Measurements from ENCODE around the gene NTM.

NTM gene

DNA sequence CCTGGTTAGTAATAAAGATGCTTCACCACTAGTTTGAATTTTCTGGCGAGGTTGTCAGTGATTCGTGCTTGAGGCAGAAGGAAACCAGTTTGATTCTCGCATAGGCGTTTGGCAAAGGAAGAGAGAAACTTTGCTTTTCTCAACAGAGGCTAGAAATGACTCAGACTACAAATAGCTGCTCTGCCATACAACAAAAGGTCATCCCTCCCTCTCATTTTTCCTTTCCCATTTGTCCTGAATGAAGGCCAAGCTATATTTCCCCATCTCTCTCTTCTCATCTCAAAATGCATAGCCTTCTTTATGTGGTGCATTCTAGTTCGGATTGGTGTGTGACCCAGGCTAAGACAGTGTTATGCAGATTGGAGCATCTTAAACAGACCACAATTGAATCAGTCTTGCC lies 741.4 kb downstream of the NTM start:
- H3K4me3 ChIP-seq (ENCODE audit: low read depth, low read length), result peak overlapping the region; percentile 18; the same call in 1 of the 2 replicates
- TF ChIP-seq, protein P1, sequence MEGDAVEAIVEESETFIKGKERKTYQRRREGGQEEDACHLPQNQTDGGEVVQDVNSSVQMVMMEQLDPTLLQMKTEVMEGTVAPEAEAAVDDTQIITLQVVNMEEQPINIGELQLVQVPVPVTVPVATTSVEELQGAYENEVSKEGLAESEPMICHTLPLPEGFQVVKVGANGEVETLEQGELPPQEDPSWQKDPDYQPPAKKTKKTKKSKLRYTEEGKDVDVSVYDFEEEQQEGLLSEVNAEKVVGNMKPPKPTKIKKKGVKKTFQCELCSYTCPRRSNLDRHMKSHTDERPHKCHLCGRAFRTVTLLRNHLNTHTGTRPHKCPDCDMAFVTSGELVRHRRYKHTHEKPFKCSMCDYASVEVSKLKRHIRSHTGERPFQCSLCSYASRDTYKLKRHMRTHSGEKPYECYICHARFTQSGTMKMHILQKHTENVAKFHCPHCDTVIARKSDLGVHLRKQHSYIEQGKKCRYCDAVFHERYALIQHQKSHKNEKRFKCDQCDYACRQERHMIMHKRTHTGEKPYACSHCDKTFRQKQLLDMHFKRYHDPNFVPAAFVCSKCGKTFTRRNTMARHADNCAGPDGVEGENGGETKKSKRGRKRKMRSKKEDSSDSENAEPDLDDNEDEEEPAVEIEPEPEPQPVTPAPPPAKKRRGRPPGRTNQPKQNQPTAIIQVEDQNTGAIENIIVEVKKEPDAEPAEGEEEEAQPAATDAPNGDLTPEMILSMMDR (IDR thresholded peaks at IDR 0.05; ENCODE audit: low read depth, low read length), result no peak

DNA sequence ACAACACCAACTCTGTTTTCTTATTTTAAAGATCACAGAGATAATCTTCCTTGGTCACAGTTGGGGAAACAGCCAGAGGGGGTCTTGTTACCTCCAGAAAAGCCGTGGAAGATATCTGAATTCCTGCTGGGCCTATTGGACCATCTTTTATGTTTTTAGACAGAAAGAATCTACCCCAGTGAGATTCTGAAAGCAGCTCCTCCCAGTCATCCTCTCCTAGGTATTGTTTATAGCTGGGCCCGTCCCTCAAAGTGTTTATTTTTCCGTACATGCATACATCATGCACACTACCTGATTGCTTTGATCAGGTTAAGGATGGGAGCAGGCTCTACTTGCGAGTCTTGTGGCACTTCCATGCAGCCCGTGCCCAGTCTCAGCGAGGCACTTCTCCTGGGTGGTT lies 742.4 kb downstream of the NTM start:
- TF ChIP-seq, protein P1 (IDR thresholded peaks at IDR 0.05; ENCODE audit: low read depth, low read length), result no peak
- no peak overlapping the region for H3K4me3 ChIP-seq (ENCODE audit: low read depth, low read length)

DNA sequence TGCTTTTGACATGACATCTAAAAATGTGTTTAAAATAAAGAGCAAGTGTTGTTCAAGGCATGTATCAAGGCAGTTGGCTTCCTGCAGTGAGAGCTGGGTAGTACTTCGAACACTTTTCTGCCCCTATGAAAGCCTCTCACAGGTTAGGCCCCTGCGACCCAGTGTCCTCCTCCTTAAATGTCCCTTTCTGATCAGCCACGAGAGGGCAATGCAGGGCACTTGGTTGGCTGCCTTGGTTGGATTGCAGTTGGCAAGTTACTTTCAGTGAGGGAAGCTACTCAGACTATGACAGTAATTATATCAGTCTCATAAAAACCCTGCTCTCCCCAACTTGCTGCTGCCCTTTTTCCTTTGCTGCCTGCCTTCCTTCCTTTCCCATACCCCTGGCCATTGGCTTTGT lies 743.8 kb downstream of the NTM start:
- no peak overlapping the region for H3K4me3 ChIP-seq (ENCODE audit: low read depth, low read length)
- TF ChIP-seq, protein P1 (IDR thresholded peaks at IDR 0.05; ENCODE audit: low read depth, low read length), result peak; percentile 20; the same call in 1 of the 2 replicates

DNA sequence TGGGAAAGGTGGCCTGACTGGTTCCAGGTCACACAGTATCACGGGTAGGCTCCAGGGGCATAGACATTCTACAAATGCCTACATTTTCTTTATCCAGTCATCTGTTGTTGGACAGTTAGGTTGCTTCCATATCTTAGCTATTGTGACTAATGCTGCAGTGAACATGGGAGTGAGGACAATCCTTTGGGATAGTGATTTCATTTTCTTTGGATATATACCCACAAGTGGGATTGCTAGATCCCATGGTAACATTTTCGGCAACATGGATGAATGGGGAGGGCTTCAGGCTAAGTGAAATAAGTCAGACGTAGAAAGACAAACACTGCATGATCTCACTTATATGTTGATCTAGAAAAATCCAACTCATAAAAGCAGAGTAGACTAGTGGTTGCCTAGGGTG lies 744.3 kb downstream of the NTM start:
- no peak overlapping the region for H3K4me3 ChIP-seq (ENCODE audit: low read depth, low read length)
- TF ChIP-seq, protein P1 (IDR thresholded peaks at IDR 0.05; ENCODE audit: low read depth, low read length), result no peak

DNA sequence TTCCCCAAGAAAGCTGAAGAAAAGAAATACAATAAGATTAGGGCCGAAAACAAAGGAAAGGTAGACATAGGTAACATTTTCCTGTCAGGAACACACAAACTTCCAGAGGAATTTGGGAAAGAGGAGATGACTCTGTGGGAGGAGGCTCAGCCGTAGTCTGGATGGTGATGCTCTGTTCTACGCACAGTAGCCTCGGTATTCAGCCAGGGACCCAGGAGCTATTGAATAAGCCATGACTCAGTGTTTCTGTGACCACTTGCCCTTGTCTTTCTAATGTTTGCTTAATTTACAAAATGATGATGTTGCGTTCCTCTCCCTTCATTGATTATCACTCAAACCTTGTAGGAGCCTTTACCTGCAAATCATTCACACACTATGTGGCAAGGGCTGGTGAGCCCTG lies 745.0 kb downstream of the NTM start:
- TF ChIP-seq, protein P1 (IDR thresholded peaks at IDR 0.05; ENCODE audit: low read depth, low read length), result no peak
- no peak overlapping the region for H3K4me3 ChIP-seq (ENCODE audit: low read depth, low read length)

DNA sequence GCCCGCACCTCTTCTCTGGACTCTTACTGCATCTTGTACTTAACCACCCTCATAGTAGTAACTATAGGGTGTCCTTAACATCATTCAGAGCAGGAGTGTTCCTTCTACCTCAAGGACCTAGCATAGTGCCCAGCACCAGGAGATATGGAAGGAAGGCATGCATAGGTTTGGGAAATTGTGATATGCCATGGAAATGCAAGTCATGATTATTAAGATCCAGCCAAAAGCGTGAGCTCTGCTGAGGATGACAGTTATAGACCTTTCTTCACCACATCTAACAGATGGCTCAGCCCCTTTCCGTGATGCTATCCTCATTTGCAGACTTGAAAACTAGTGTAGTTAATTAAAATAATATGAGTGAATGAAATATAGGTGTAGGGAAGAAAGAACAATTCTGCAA lies 746.1 kb downstream of the NTM start:
- TF ChIP-seq, protein P1 (IDR thresholded peaks at IDR 0.05; ENCODE audit: low read depth, low read length), result no peak
- no peak overlapping the region for H3K4me3 ChIP-seq (ENCODE audit: low read depth, low read length)

DNA sequence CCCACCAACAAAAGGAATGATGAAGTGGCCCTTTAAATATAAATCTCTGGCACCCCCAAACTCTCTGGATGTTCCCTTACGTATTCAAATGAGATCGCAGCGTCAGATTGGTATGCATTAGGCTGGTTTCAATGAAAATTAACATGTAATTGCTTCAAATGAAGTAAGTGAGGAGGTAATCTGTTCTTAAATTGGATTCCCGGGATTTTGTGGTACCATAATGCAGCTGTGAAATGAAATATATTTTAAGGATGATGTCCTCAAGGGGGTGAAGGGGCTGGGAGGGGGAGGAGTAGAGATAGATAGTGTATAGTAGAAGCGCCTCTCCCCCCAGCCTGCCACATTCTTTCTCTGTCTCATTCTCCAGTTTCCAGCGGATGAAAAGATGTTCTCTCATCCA lies 748.2 kb downstream of the NTM start:
- no peak overlapping the region for H3K4me3 ChIP-seq (ENCODE audit: low read depth, low read length)
- TF ChIP-seq, protein P1 (IDR thresholded peaks at IDR 0.05; ENCODE audit: low read depth, low read length), result no peak
